Heart right ventricle (tissue), 16 donors: Measurements from ENCODE around the gene CPXM2. TPM values are rescaled to one million over a fixed set of nuclear protein-coding genes. Genes with fewer than 3 reads are reported as not detected.

Experiments used
- ATAC-seq, 8 donors: fragments of 200-7000 bp; cut with Tn5 transposase; one replicate each; pipeline ENCODE4 v1.9.1; 2020; ENCODE audit warnings: mild to moderate bottlenecking in 8 of 8, moderate library complexity in 8 of 8, moderate number of reproducible peaks in 1 of 8
- DNase-seq, 2 donors: peaks; one replicate each; pipeline ENCODE4 v3.0.0-alpha.2; 2020
- H3K27ac ChIP-seq, 10 donors: fragments of 200-600 bp; sonication (generic) in 2 of 10; one replicate each; pipeline versions ENCODE4 v1.5.0 to v1.8.0; 2020 to 2022; ENCODE audit warnings: mild to moderate bottlenecking in 3 of 10
- H3K27me3 ChIP-seq, 7 donors: fragments of 200-600 bp; one replicate each; pipeline ENCODE4 v1.8.0; 2021 to 2022; ENCODE audit warnings: mild to moderate bottlenecking in 2 of 7
- H3K36me3 ChIP-seq, 9 donors: fragments of 200-600 bp; sonication (generic) in 1 of 9; one replicate each; pipeline versions ENCODE4 v1.5.0 to v1.8.0; 2020 to 2022; ENCODE audit warnings: mild to moderate bottlenecking in 2 of 9
- H3K4me1 ChIP-seq, 9 donors: fragments of 200-600 bp; sonication (generic) in 1 of 9; one replicate each; pipeline versions ENCODE4 v1.5.0 to v1.8.0; 2020 to 2022; ENCODE audit warnings: mild to moderate bottlenecking in 4 of 9
- H3K4me3 ChIP-seq, 10 donors: fragments of 200-600 bp; sonication (generic) in 2 of 10; one replicate each; pipeline versions ENCODE4 v1.5.0 to v1.8.0; 2020 to 2022; ENCODE audit warnings: mild to moderate bottlenecking in 7 of 10, moderate library complexity in 2 of 10
- H3K9me3 ChIP-seq, 11 donors: fragments of 200-600 bp in 10 of 11; sonication (generic) in 2 of 11; one replicate each; pipeline versions ENCODE4 v1.5.0 to v1.8.0; 2013 to 2022; ENCODE audit warnings: mild to moderate bottlenecking in 2 of 11, control low read depth in 1 of 11, moderate library complexity in 1 of 11
- CTCF ChIP-seq, 9 donors: fragments of 200-600 bp; sonication (generic) in 2 of 9; IDR thresholded peaks; one replicate each; pipeline versions ENCODE4 v1.5.0 to v1.8.0; 2021 to 2022; ENCODE audit warnings: antibody characterized with exemption in 9 of 9, mild to moderate bottlenecking in 5 of 9, moderate library complexity in 1 of 9
- WGBS, 2 donors: extraction: QIAGEN DNeasy Blood & Tissue Kit; methylation state at CpG; one replicate each; pipeline ENCODE4 v1.1.7; 2013; ENCODE audit warnings: inconsistent platforms in 1 of 2; 5-methylcytosine and 5-hydroxymethylcytosine counted together
- intact Hi-C, 10 donors: fragments of 100-400 bp; cut with DNase I; formaldehyde crosslinking; loops; one replicate each; pipeline versions ENCODE4 v1.11.1 to v1.14.2; 2022
- polyA plus RNA-seq, 2 donors: library from polyadenylated mRNA; stranded (reverse); fragments of 200-250 nt; gene quantifications; one replicate each; pipeline ENCODE4 v1.2.3, GENCODE V29; 2013
- total RNA-seq, 10 donors: library from RNA; stranded (reverse); fragmentation: NEBNext Ultra II Directional in 3 of 10; extraction: Animal tissue kit (Norgen Biotek cat#: 25700) in 3 of 10; gene quantifications; one replicate each; pipeline versions ENCODE4 v1.2.1 to v1.2.4, GENCODE V29; 2021 to 2023
- donor health status: Arrhythmogenic right ventricular cardiomyopathy.
- donor health status: ischemic (EF 13 %, LVEDD 7.1; RV severe dilation, severe dysfunction).
- donor health status: healthy with polysubstance abuse.
- donor health status: DM: no; HTN: yes; CAD: no.
- donor health status: DM: no; HTN: no; CAD: no.
- donor health status: ischemic (EF 25% LVEDD 6.9; RV normal size, moderate dysfunction).
- donor health status: ischemic (EF 25% LVEDD 5.7; RV mildly dilated, moderate dysfunction).
- donor health status: healthy.
- donor health status: DM: yes; HTN: yes; CAD: no.
- donor health status: Ischemic cardiomyopathy.
- donor health status: ischemic (EF 35%, LVEDD 5.7; RV mildly dilated, moderate dysfunction).
- donor health status: nonischemic (EF 11% LVEDD 7.7; RV severe dilation, severe dysfunction).
- donor health status: DM: yes; HTN: yes; CAD: no.
- donor health status: PGD.
- donor health status: ischemic (EF 29% LVEDD 5.4; RV normal size, mild dysfunction).
- donor health status: nonischemic (EF 23%, LVEDD 6.1; RV moderate dilation, normal function).

The CPXM2 gene
- total and polyA plus RNA-seq, 12 donors = 2.0 to 9.8 (median 3.8) TPM

DNA sequence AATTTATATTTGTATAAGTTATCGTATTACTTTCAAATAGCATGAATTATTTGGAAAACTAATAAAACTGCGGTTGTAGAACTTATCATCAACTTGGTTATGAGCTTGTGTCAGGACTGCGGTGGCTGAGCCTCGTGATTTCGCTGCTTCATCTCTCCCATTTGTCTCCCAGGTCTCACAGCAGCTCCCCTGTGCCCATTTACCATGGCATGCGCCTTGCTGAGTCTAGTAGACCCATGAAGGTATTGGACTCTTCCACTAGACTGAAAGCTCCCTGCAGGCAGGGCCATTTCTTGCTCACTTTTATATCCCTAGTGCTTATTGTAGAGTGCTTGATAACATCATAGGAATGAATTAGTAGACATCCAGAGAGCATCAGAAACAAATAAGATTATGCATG is 53.9 kb downstream of the CPXM2 start:
- 90 to 95% methylated on average over 6 of the region's 6 CpGs for WGBS, 2 donors
- ATAC-seq (no peak), DNase-seq (no peak)
- H3K27me3 ChIP-seq = peaks cover 0 to 3% (median 0%) of the 10 kb centered on the region in 7 donors
- H3K9me3 ChIP-seq = no peaks in the 10 kb centered on the region
- no peak for TF ChIP-seq CTCF (IDR thresholded peaks at IDR 0.05)
- H3K36me3 ChIP-seq = no peaks in the 10 kb centered on the region
- intact Hi-C loops = no loop called here
- no peak overlapping the region for H3K4me3 ChIP-seq
- no peak overlapping the region for H3K27ac ChIP-seq
- H3K4me1 ChIP-seq = no peaks in the 10 kb centered on the region

DNA sequence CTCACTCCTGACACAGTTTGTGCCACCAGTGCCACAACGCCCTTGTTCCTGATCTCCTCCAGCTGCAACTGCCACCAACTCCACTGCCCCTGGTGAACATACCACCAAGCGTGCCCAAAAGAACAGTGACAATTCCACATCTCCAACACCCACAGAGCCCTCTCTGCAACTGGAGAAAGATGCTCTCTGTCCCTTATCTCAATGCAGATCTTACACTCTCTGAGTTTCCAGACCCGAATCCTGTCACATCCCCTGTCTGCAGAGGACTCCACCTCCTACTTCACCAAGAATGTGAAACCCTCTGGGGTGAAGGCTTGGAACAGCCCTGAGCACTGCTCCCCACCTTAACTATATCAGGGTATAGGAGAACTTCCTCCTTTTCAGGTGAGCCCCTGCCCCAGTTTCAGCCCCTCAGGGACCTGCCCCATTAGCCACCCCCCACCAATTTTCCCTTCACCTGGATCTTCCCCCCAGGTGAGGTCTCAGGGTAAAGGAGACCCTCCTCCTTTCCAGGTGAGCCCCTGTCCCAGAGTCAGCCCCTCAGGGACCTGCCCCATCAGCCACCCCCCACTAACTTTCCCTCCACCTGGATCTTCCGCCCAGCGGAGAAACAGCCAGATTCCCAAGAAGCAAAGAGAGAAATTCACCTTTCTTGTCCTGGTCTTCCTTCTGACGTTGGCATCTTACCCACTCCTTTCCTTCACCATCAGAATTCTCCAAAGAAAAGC is 55.0 kb downstream of the CPXM2 start:
- H3K27me3 ChIP-seq = peaks cover 0 to 5% (median 0%) of the 10 kb centered on the region in 7 donors
- no peak overlapping the region for H3K4me3 ChIP-seq
- H3K4me1 ChIP-seq = no peaks in the 10 kb centered on the region
- intact Hi-C loops = no loop called here
- WGBS, 2 donors = 77 to 80% methylated on average over 6 of the region's 6 CpGs
- H3K9me3 ChIP-seq = no peaks in the 10 kb centered on the region
- no peak overlapping the region for H3K27ac ChIP-seq
- TF ChIP-seq CTCF (IDR thresholded peaks at IDR 0.05) = no peak
- no peak for ATAC-seq
- no peaks in the 10 kb centered on the region for H3K36me3 ChIP-seq
- DNase-seq = no peak

DNA sequence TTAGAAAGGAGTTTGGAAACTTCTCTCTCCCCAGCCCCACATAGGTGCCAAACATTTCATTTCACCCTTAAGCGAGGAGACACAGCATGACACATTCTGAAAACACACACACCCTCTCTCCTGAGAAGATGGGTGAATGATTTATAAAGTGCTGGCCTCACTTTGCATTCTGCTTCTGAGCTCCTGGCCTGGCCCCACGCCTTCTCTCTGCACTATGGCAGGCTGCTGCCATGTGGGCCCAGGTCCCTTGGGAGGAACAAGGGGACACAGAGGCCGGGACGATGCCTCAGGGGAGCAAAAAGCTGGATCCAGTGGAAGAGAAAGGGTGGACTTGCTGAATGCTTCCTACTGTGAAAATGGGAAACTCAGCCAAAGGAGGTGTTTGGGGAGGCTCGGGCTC is 56.0 kb downstream of the CPXM2 start:
- H3K9me3 ChIP-seq = no peaks in the 10 kb centered on the region
- 66 to 67% methylated on average over 5 of the region's 5 CpGs for WGBS, 2 donors
- no peaks in the 10 kb centered on the region for H3K4me1 ChIP-seq
- peaks cover 0 to 7% (median 0%) of the 10 kb centered on the region in 7 donors for H3K27me3 ChIP-seq
- H3K4me3 ChIP-seq = no peak overlapping the region
- ATAC-seq (no peak), DNase-seq (no peak)
- H3K36me3 ChIP-seq = no peaks in the 10 kb centered on the region
- intact Hi-C loops = no loop called here
- no peak overlapping the region for H3K27ac ChIP-seq
- no peak for TF ChIP-seq CTCF (IDR thresholded peaks at IDR 0.05)

- intact Hi-C loops = no loop called here
- no peak for DNase-seq
- no peaks in the 10 kb centered on the region for H3K4me1 ChIP-seq
- no peak overlapping the region for H3K27ac ChIP-seq
- peaks cover 0 to 7% (median 0%) of the 10 kb centered on the region in 7 donors for H3K27me3 ChIP-seq
- no peaks in the 10 kb centered on the region for H3K36me3 ChIP-seq
- no peak for TF ChIP-seq CTCF (IDR thresholded peaks at IDR 0.05)
- H3K9me3 ChIP-seq = peaks cover 0 to 8% (median 0%) of the 10 kb centered on the region in 11 donors
- no peak overlapping the region for H3K4me3 ChIP-seq
- ATAC-seq = no peak
- 83 to 90% methylated on average over 10 of the region's 10 CpGs for WGBS, 2 donors
Observed at GRCh38 chr10:123833170-123833850, 58.3 kb downstream of the CPXM2 start.
